Stimulated activated CD8-positive, alpha-beta memory T cell treated with anti-CD3 and anti-CD28 coated beads, Interleukin-12 subunit alpha, Interleukin-12 subunit beta, amount 100 ng/mL, for 4 hours (primary cell): ENCODE measurements around the gene KCTD7.
A peak's percentile ranks its signal among the peaks of the same experiment; 100 is the strongest.
"Not testable (repeated sequence)": the region's sequence is repeated elsewhere in the genome, so short reads cannot be mapped to it uniquely, and the experiment has no call there.

Source experiments
- DNase-seq: peaks from one replicate; pipeline ENCODE4 v3.0.0-alpha.2; 2020; ENCODE audit warnings: low read depth

The KCTD7 gene

GRCh38 chr7:66628361-66629221 lies at the start of gene KCTD7:
Gene KCTD7 (plus strand): TSS chr7:66628881. CDS start chr7:66629065, 184 bp downstream.
- DNase-seq: peak; percentile 93

GRCh38 chr7:66580380-66580779 lies 48.3 kb upstream of the KCTD7 start:
- DNase-seq: not testable (repeated sequence)

- not testable (repeated sequence) for DNase-seq
Observed at GRCh38 chr7:66582816-66583489, 45.7 kb upstream of the KCTD7 start.

GRCh38 chr7:66583490-66584110 lies 45.1 kb upstream of the KCTD7 start:
- no peak for DNase-seq

- no peak for DNase-seq
Observed at GRCh38 chr7:66586181-66586580, 42.5 kb upstream of the KCTD7 start.

- not testable (repeated sequence) for DNase-seq
Observed at GRCh38 chr7:66588226-66588625, 40.5 kb upstream of the KCTD7 start.

- not testable (repeated sequence) for DNase-seq
Observed at GRCh38 chr7:66588856-66589570, 39.7 kb upstream of the KCTD7 start.

- DNase-seq: not testable (repeated sequence)
Observed at GRCh38 chr7:66590302-66591057, 38.2 kb upstream of the KCTD7 start.

- DNase-seq: peak; percentile 4
Observed at GRCh38 chr7:66591058-66591798, 37.5 kb upstream of the KCTD7 start.

GRCh38 chr7:66591799-66592596 lies 36.7 kb upstream of the KCTD7 start:
- peak; percentile 81 for DNase-seq

GRCh38 chr7:66592597-66593146 lies 36.0 kb upstream of the KCTD7 start:
- DNase-seq: not testable (repeated sequence)

- not testable (repeated sequence) for DNase-seq
Observed at GRCh38 chr7:66594082-66594481, 34.6 kb upstream of the KCTD7 start.

- DNase-seq: no peak
Observed at GRCh38 chr7:66597461-66597860, 31.2 kb upstream of the KCTD7 start.

- DNase-seq: no peak
Observed at GRCh38 chr7:66602159-66602558, 26.5 kb upstream of the KCTD7 start.

GRCh38 chr7:66604198-66604597 lies 24.5 kb upstream of the KCTD7 start:
- DNase-seq: no peak

- not testable (repeated sequence) for DNase-seq
Observed at GRCh38 chr7:66606540-66607291, 22.0 kb upstream of the KCTD7 start.

- DNase-seq: no peak
Observed at GRCh38 chr7:66609176-66609575, 19.5 kb upstream of the KCTD7 start.

GRCh38 chr7:66614596-66614995 lies 14.1 kb upstream of the KCTD7 start:
- DNase-seq: not testable (repeated sequence)

GRCh38 chr7:66615699-66616098 lies 13.0 kb upstream of the KCTD7 start:
- no peak for DNase-seq
